Activated T-cell treated with anti-CD3 and anti-CD28 coated beads, Interleukin-2, amount 50 U/mL, for 72 hours (primary cell): Measurements from ENCODE around the gene EEF2K. TPM values are rescaled to one million over a fixed set of nuclear protein-coding genes. Genes with fewer than 3 reads are reported as not detected.
A peak's percentile ranks its signal among the peaks of the same experiment; 100 is the strongest.

Source experiments
- ATAC-seq, 2 donors: fragments of 150-1000 bp; cut with Tn5 transposase; replicated peaks in 1 of 2; 2 replicates each; pipeline ENCODE4 v1.10.0; 2021; ENCODE audit warnings: moderate library complexity in 2 of 2, mild to moderate bottlenecking in 1 of 2
- DNase-seq, 2 donors: peaks; one replicate each; pipeline ENCODE4 v3.0.0; 2021 to 2022; ENCODE audit warnings: mixed read lengths in 1 of 2
- H3K27ac Mint-ChIP-seq: one replicate; pipeline ENCODE4 v1.8.0; 2022; ENCODE audit warnings: mild to moderate bottlenecking, moderate library complexity, mixed read lengths
- H3K27me3 Mint-ChIP-seq: one replicate; pipeline ENCODE4 v1.8.0; 2022; ENCODE audit warnings: low read depth, mixed read lengths
- H3K36me3 Mint-ChIP-seq, 2 donors: one replicate each; pipeline ENCODE4 v1.8.0; 2022; ENCODE audit warnings: mixed read lengths in 2 of 2, mild to moderate bottlenecking in 1 of 2; ENCODE audit not compliant: insufficient read depth in 2 of 2
- H3K4me1 Mint-ChIP-seq: one replicate; pipeline ENCODE4 v1.8.0; 2022; ENCODE audit warnings: low read depth, mixed read lengths
- H3K4me3 Mint-ChIP-seq, 2 donors: one replicate each; pipeline ENCODE4 v1.8.0; 2022; ENCODE audit warnings: mild to moderate bottlenecking in 2 of 2, mixed read lengths in 2 of 2, moderate library complexity in 2 of 2
- H3K9me3 Mint-ChIP-seq, 2 donors: one replicate each; pipeline ENCODE4 v1.8.0; 2022; ENCODE audit warnings: mixed read lengths in 2 of 2
- total RNA-seq, 2 donors: library from RNA; stranded (reverse); gene quantifications; one replicate each; pipeline ENCODE4 v1.2.3, GENCODE V29; 2022

EEF2K gene
- total RNA-seq, 2 donors from 2014 or later: 19.4 to 23.9 TPM

GRCh38 chr16:22278441-22279230, 72.6 kb downstream of the EEF2K start:
- H3K27me3 Mint-ChIP-seq: no peaks in the 10 kb centered on the region
- H3K4me3 Mint-ChIP-seq: no peak overlapping the region
- ATAC-seq (no peak), DNase-seq (no peak)
- no peaks in the 10 kb centered on the region for H3K4me1 Mint-ChIP-seq
- no peak overlapping the region for H3K27ac Mint-ChIP-seq
- peaks cover 4 to 7% of the 10 kb centered on the region in 2 donors for H3K36me3 Mint-ChIP-seq
- no peaks in the 10 kb centered on the region for H3K9me3 Mint-ChIP-seq

- peaks cover 4 to 10% of the 10 kb centered on the region in 2 donors for H3K36me3 Mint-ChIP-seq
- DNase-seq: no peak
- no peak for ATAC-seq
These were observed 76.3 kb downstream of the EEF2K start for GRCh38 chr16:22282254-22282892.

GRCh38 chr16:22284637-22285036, 78.6 kb downstream of the EEF2K start:
- Mint-ChIP-seq H3K27ac (no peak overlapping the region), H3K4me3 (no peak overlapping the region), H3K4me1 (no peaks in the 10 kb centered on the region), H3K9me3 (no peaks in the 10 kb centered on the region), H3K27me3 (no peaks in the 10 kb centered on the region), H3K36me3 (peaks cover 4 to 9% of the 10 kb centered on the region in 2 donors)
- DNase-seq (no peak), ATAC-seq (no peak)

More at GRCh38 chr16:22282254-22282892, 76.3 kb downstream of the EEF2K start:
- H3K27me3 Mint-ChIP-seq: no peaks in the 10 kb centered on the region
- H3K9me3 Mint-ChIP-seq: no peaks in the 10 kb centered on the region
- no peak overlapping the region for H3K4me3 Mint-ChIP-seq
- H3K4me1 Mint-ChIP-seq: no peaks in the 10 kb centered on the region
- no peak overlapping the region for H3K27ac Mint-ChIP-seq

- ATAC-seq (no peak), DNase-seq (no peak)
- no peaks in the 10 kb centered on the region for H3K27me3 Mint-ChIP-seq
- no peak overlapping the region for H3K4me3 Mint-ChIP-seq
- H3K9me3 Mint-ChIP-seq: no peaks in the 10 kb centered on the region
- no peaks in the 10 kb centered on the region for H3K4me1 Mint-ChIP-seq
- H3K27ac Mint-ChIP-seq: no peak overlapping the region
- peaks cover 4 to 9% of the 10 kb centered on the region in 2 donors for H3K36me3 Mint-ChIP-seq
These were observed 79.0 kb downstream of the EEF2K start for GRCh38 chr16:22285080-22285479.

GRCh38 chr16:22291020-22291419, 84.9 kb downstream of the EEF2K start:
- Mint-ChIP-seq H3K36me3 (no peaks in the 10 kb centered on the region), H3K4me1 (peaks cover 13% of the 10 kb centered on the region), H3K27ac (no peak overlapping the region), H3K27me3 (no peaks in the 10 kb centered on the region), H3K9me3 (no peaks in the 10 kb centered on the region), H3K4me3 (no peak overlapping the region)
- ATAC-seq (no peak), DNase-seq (no peak)

- ATAC-seq (no peak), DNase-seq (no peak)
- no peak overlapping the region for H3K4me3 Mint-ChIP-seq
- peak overlapping the region; percentile 4 for H3K27ac Mint-ChIP-seq
- H3K27me3 Mint-ChIP-seq: no peaks in the 10 kb centered on the region
- H3K36me3 Mint-ChIP-seq: peaks cover 0 to under 1% of the 10 kb centered on the region in 2 donors
- no peaks in the 10 kb centered on the region for H3K9me3 Mint-ChIP-seq
- peaks cover 18% of the 10 kb centered on the region for H3K4me1 Mint-ChIP-seq
These were observed 85.8 kb downstream of the EEF2K start for GRCh38 chr16:22291860-22292318.

GRCh38 chr16:22292320-22292719, 86.2 kb downstream of the EEF2K start:
- DNase-seq (no peak), ATAC-seq (no peak)
- Mint-ChIP-seq H3K27ac (no peak overlapping the region), H3K36me3 (peaks cover 0 to 3% of the 10 kb centered on the region in 2 donors), H3K9me3 (no peaks in the 10 kb centered on the region), H3K4me3 (no peak overlapping the region), H3K4me1 (peaks cover 18% of the 10 kb centered on the region), H3K27me3 (no peaks in the 10 kb centered on the region)

GRCh38 chr16:22293137-22294106, 87.3 kb downstream of the EEF2K start:
- peaks cover 2 to 6% of the 10 kb centered on the region in 2 donors for H3K36me3 Mint-ChIP-seq
- DNase-seq (no peak), ATAC-seq (no peak)
- H3K27ac Mint-ChIP-seq: no peak overlapping the region
- peaks cover 22% of the 10 kb centered on the region for H3K4me1 Mint-ChIP-seq
- no peaks in the 10 kb centered on the region for H3K27me3 Mint-ChIP-seq
- H3K9me3 Mint-ChIP-seq: no peaks in the 10 kb centered on the region
- no peak overlapping the region for H3K4me3 Mint-ChIP-seq

GRCh38 chr16:22296225-22297113, 90.4 kb downstream of the EEF2K start:
- ATAC-seq (peak in 1 of 2 donors; percentile 0), DNase-seq (no peak)
- Mint-ChIP-seq H3K27me3 (no peaks in the 10 kb centered on the region), H3K36me3 (peaks cover 5 to 6% of the 10 kb centered on the region in 2 donors), H3K27ac (peak overlapping the region; percentile 99), H3K4me1 (peaks cover 49% of the 10 kb centered on the region), H3K9me3 (no peaks in the 10 kb centered on the region), H3K4me3 (peak overlapping the region; percentile 95 to 99)

GRCh38 chr16:22297114-22297870, 91.2 kb downstream of the EEF2K start, which contains the start of gene POLR3E:
Gene POLR3E (plus strand): TSS chr16:22297409. CDS start chr16:22302969, 5,560 bp downstream.
- DNase-seq: peak; percentile 99 to 100
- ATAC-seq: peak; percentile 80 to 82
- peaks cover 45% of the 10 kb centered on the region for H3K4me1 Mint-ChIP-seq

GRCh38 chr16:22297871-22298733, 92.0 kb downstream of the EEF2K start:
- Mint-ChIP-seq H3K4me3 (peak overlapping the region; percentile 95 to 99), H3K27me3 (no peaks in the 10 kb centered on the region), H3K36me3 (peaks cover 6 to 8% of the 10 kb centered on the region in 2 donors), H3K27ac (peak overlapping the region; percentile 99), H3K4me1 (peaks cover 47% of the 10 kb centered on the region), H3K9me3 (no peaks in the 10 kb centered on the region)
- DNase-seq: peak; percentile 84 to 87
- peak; percentile 65 to 67 for ATAC-seq

More at GRCh38 chr16:22297114-22297870, 91.2 kb downstream of the EEF2K start, which contains the start of gene POLR3E:
- Mint-ChIP-seq H3K36me3 (peaks cover 6 to 8% of the 10 kb centered on the region in 2 donors), H3K27ac (peak within 1 kb of the TSS; percentile 99), H3K4me3 (peak within 1 kb of the TSS; percentile 95 to 99), H3K9me3 (no peaks in the 10 kb centered on the region), H3K27me3 (no peaks in the 10 kb centered on the region)
